ENCODE measurements around the gene UBN2. TPM values are rescaled to one million over a fixed set of nuclear protein-coding genes. Genes with fewer than 3 reads are reported as not detected.
A peak's percentile ranks its signal among the peaks of the same experiment; 100 is the strongest.

Gene UBN2
- 7.5 TPM for polyA plus RNA-seq (2013, experiment 1 of 2)
- polyA plus RNA-seq (2013, experiment 2 of 2): 6.5 TPM

GRCh38 chr7:139230774-139231512, at the start of gene UBN2:
UBN2 (plus strand) TSS chr7:139231237; CDS start chr7:139231485, 248 bp downstream.
- H4K8ac ChIP-seq (ENCODE audit: low read depth, low read length): no peak within 1 kb of the TSS
- DNase-seq: peak; percentile 99
- H3K23ac ChIP-seq (ENCODE audit: low read length): peak within 1 kb of the TSS; percentile 99
- WGBS (ENCODE audit: extremely low coverage, insufficient coverage, low lambda C conversion rate): no CpG with 5 or more reads among the region's 63 CpGs
- no peaks in the 10 kb centered on the region for H3K36me3 ChIP-seq (ENCODE audit: control insufficient read depth, insufficient read depth, low read length)
- H2BK120ac ChIP-seq (ENCODE audit: low read depth, low read length): no peak within 1 kb of the TSS
- H3K4me2 ChIP-seq (ENCODE audit: low read length): peak within 1 kb of the TSS; percentile 47
- peak within 1 kb of the TSS; percentile 55 for H3K18ac ChIP-seq (ENCODE audit: low read length)
- peak within 1 kb of the TSS; percentile 99 for H3K4me3 ChIP-seq (ENCODE audit: low read length)
- no peaks in the 10 kb centered on the region for H3K79me1 ChIP-seq (ENCODE audit: low read length)
- no peak within 1 kb of the TSS for H4K5ac ChIP-seq (ENCODE audit: low read length)
- no peaks in the 10 kb centered on the region for H3K27me3 ChIP-seq (ENCODE audit: insufficient read depth, low read length, poor library complexity)
- H3K4me1 ChIP-seq (ENCODE audit: control insufficient read depth, low read depth, low read length): no peaks in the 10 kb centered on the region
- peak within 1 kb of the TSS; percentile 19 for H3K27ac ChIP-seq (ENCODE audit: low read depth, low read length)
- H3K4ac ChIP-seq (ENCODE audit: low read depth, low read length): no peak within 1 kb of the TSS
- H3K56ac ChIP-seq (ENCODE audit: low read length): peak within 1 kb of the TSS; percentile 100
- peak within 1 kb of the TSS; percentile 95 for H2BK5ac ChIP-seq (ENCODE audit: low read length)
- H2AK5ac ChIP-seq (ENCODE audit: low read length): no peak within 1 kb of the TSS
- H3K79me2 ChIP-seq (ENCODE audit: control insufficient read depth, insufficient read depth, low read length): peaks cover 17% of the 10 kb centered on the region
- H3K9ac ChIP-seq (ENCODE audit: low read length): peak within 1 kb of the TSS; percentile 99
- H2BK15ac ChIP-seq (replicated peaks; ENCODE audit: low read depth): no peak within 1 kb of the TSS

DNA sequence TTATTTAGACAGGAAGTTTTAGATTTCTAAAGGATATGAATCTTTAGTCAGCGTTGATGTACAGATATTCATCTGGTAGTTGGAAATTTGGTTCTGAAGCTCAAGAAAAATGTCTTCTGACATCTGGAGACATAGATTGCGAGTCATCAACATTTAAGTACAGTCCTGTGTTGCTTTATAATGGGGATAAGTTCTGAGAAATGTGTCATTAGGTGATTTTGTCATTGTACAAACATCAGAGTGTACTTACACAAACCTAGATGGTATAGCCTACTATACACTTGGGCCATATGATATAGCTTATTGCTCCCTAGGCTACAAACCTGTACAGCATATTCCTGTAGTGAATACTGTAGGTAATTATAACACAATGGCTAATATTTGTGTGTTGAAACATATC, 49.6 kb upstream of the UBN2 start:
- no peak overlapping the region for H2BK15ac ChIP-seq (replicated peaks; ENCODE audit: low read depth)
- WGBS (ENCODE audit: extremely low coverage, insufficient coverage, low lambda C conversion rate): no CpG with 5 or more reads among the region's 2 CpGs
- no peak overlapping the region for H3K4me2 ChIP-seq (ENCODE audit: low read length)
- no peak overlapping the region for H3K23ac ChIP-seq (ENCODE audit: low read length)
- H3K27me3 ChIP-seq (ENCODE audit: insufficient read depth, low read length, poor library complexity): no peaks in the 10 kb centered on the region
- H2BK5ac ChIP-seq (ENCODE audit: low read length): no peak overlapping the region
- no peaks in the 10 kb centered on the region for H3K36me3 ChIP-seq (ENCODE audit: control insufficient read depth, insufficient read depth, low read length)
- H3K4me3 ChIP-seq (ENCODE audit: low read length): no peak overlapping the region
- H3K9ac ChIP-seq (ENCODE audit: low read length): no peak overlapping the region
- H4K8ac ChIP-seq (ENCODE audit: low read depth, low read length): no peak overlapping the region
- H2BK120ac ChIP-seq (ENCODE audit: low read depth, low read length): no peak overlapping the region
- H3K18ac ChIP-seq (ENCODE audit: low read length): no peak overlapping the region
- no peaks in the 10 kb centered on the region for H3K79me2 ChIP-seq (ENCODE audit: control insufficient read depth, insufficient read depth, low read length)
- no peak overlapping the region for H3K4ac ChIP-seq (ENCODE audit: low read depth, low read length)
- no peak overlapping the region for H3K27ac ChIP-seq (ENCODE audit: low read depth, low read length)
- peaks cover 9% of the 10 kb centered on the region for H3K4me1 ChIP-seq (ENCODE audit: control insufficient read depth, low read depth, low read length)
- no peak overlapping the region for H3K56ac ChIP-seq (ENCODE audit: low read length)
- no peak overlapping the region for H4K5ac ChIP-seq (ENCODE audit: low read length)
- no peak for DNase-seq
- H2AK5ac ChIP-seq (ENCODE audit: low read length): no peak overlapping the region
- no peaks in the 10 kb centered on the region for H3K79me1 ChIP-seq (ENCODE audit: low read length)

GRCh38 chr7:139182363-139182762, 48.7 kb upstream of the UBN2 start:
- Histone ChIP-seq H2AK5ac (ENCODE audit: low read length) (no peak overlapping the region), H4K8ac (ENCODE audit: low read depth, low read length) (no peak overlapping the region), H2BK5ac (ENCODE audit: low read length) (no peak overlapping the region), H3K27me3 (ENCODE audit: insufficient read depth, low read length, poor library complexity) (no peaks in the 10 kb centered on the region), H3K18ac (ENCODE audit: low read length) (no peak overlapping the region), H2BK120ac (ENCODE audit: low read depth, low read length) (no peak overlapping the region), H3K27ac (ENCODE audit: low read depth, low read length) (peak overlapping the region; percentile 73), H3K36me3 (ENCODE audit: control insufficient read depth, insufficient read depth, low read length) (no peaks in the 10 kb centered on the region), H3K4me3 (ENCODE audit: low read length) (no peak overlapping the region), H3K56ac (ENCODE audit: low read length) (peak overlapping the region; percentile 52), H3K79me2 (ENCODE audit: control insufficient read depth, insufficient read depth, low read length) (no peaks in the 10 kb centered on the region), H3K4me2 (ENCODE audit: low read length) (no peak overlapping the region), H3K4ac (ENCODE audit: low read depth, low read length) (no peak overlapping the region), H3K4me1 (ENCODE audit: control insufficient read depth, low read depth, low read length) (peaks cover 9% of the 10 kb centered on the region), H3K23ac (ENCODE audit: low read length) (no peak overlapping the region), H3K9ac (ENCODE audit: low read length) (no peak overlapping the region), H3K79me1 (ENCODE audit: low read length) (no peaks in the 10 kb centered on the region), H4K5ac (ENCODE audit: low read length) (no peak overlapping the region), H2BK15ac (replicated peaks; ENCODE audit: low read depth) (no peak overlapping the region)
- peak; percentile 78 for DNase-seq
- WGBS (ENCODE audit: extremely low coverage, insufficient coverage, low lambda C conversion rate): no CpG with 5 or more reads among the region's 1 CpG

- Histone ChIP-seq H3K18ac (ENCODE audit: low read length) (peak overlapping the region; percentile 51), H2AK5ac (ENCODE audit: low read length) (no peak overlapping the region), H3K4ac (ENCODE audit: low read depth, low read length) (no peak overlapping the region), H3K4me2 (ENCODE audit: low read length) (no peak overlapping the region), H3K23ac (ENCODE audit: low read length) (no peak overlapping the region), H3K79me1 (ENCODE audit: low read length) (no peaks in the 10 kb centered on the region), H3K9ac (ENCODE audit: low read length) (peak overlapping the region; percentile 6), H2BK15ac (replicated peaks; ENCODE audit: low read depth) (peak overlapping the region; percentile 78), H3K79me2 (ENCODE audit: control insufficient read depth, insufficient read depth, low read length) (no peaks in the 10 kb centered on the region), H3K27ac (ENCODE audit: low read depth, low read length) (peak overlapping the region; percentile 73), H3K36me3 (ENCODE audit: control insufficient read depth, insufficient read depth, low read length) (no peaks in the 10 kb centered on the region), H3K4me3 (ENCODE audit: low read length) (no peak overlapping the region), H2BK5ac (ENCODE audit: low read length) (peak overlapping the region; percentile 55), H2BK120ac (ENCODE audit: low read depth, low read length) (peak overlapping the region; percentile 73), H3K4me1 (ENCODE audit: control insufficient read depth, low read depth, low read length) (peaks cover 9% of the 10 kb centered on the region), H3K27me3 (ENCODE audit: insufficient read depth, low read length, poor library complexity) (no peaks in the 10 kb centered on the region), H4K5ac (ENCODE audit: low read length) (no peak overlapping the region), H4K8ac (ENCODE audit: low read depth, low read length) (no peak overlapping the region), H3K56ac (ENCODE audit: low read length) (peak overlapping the region; percentile 52)
- WGBS (ENCODE audit: extremely low coverage, insufficient coverage, low lambda C conversion rate): no CpG with 5 or more reads among the region's 2 CpGs
- peak; percentile 32 for DNase-seq
Observed at GRCh38 chr7:139183251-139183650, 47.8 kb upstream of the UBN2 start.

DNA sequence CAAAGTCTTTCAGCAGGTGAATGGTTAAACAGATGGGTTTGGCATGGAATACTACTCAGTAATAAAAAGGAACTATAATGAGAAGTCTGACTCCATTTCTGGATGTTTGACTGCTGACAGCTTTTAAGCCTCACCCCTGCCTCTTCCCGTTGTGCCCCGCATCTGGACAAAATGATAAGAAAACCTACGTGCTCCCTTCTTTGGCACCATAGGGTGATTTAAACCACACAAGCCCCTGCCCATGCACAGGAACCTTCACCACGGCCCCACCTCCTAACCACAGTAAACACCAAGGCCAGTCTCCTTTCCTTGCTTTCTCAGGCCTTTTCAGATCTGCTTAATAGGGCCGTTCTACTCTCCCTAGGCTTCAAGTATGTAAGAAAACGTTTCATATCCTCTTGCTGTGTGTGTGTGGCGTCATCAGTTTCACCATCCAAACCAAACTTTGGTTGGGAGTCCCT, 47.1 kb upstream of the UBN2 start:
- no peak overlapping the region for H4K8ac ChIP-seq (ENCODE audit: low read depth, low read length)
- no peak for DNase-seq
- peak overlapping the region; percentile 79 for H3K4ac ChIP-seq (ENCODE audit: low read depth, low read length)
- H3K4me2 ChIP-seq (ENCODE audit: low read length): no peak overlapping the region
- WGBS (ENCODE audit: extremely low coverage, insufficient coverage, low lambda C conversion rate): no CpG with 5 or more reads among the region's 7 CpGs
- peak overlapping the region; percentile 10 for H2AK5ac ChIP-seq (ENCODE audit: low read length)
- no peaks in the 10 kb centered on the region for H3K79me2 ChIP-seq (ENCODE audit: control insufficient read depth, insufficient read depth, low read length)
- peak overlapping the region; percentile 72 for H3K18ac ChIP-seq (ENCODE audit: low read length)
- H3K79me1 ChIP-seq (ENCODE audit: low read length): no peaks in the 10 kb centered on the region
- H3K4me3 ChIP-seq (ENCODE audit: low read length): no peak overlapping the region
- no peak overlapping the region for H3K9ac ChIP-seq (ENCODE audit: low read length)
- peak overlapping the region; percentile 45 for H3K56ac ChIP-seq (ENCODE audit: low read length)
- no peak overlapping the region for H3K23ac ChIP-seq (ENCODE audit: low read length)
- peak overlapping the region; percentile 35 for H2BK120ac ChIP-seq (ENCODE audit: low read depth, low read length)
- no peaks in the 10 kb centered on the region for H3K27me3 ChIP-seq (ENCODE audit: insufficient read depth, low read length, poor library complexity)
- peaks cover 9% of the 10 kb centered on the region for H3K4me1 ChIP-seq (ENCODE audit: control insufficient read depth, low read depth, low read length)
- H4K5ac ChIP-seq (ENCODE audit: low read length): no peak overlapping the region
- H2BK5ac ChIP-seq (ENCODE audit: low read length): peak overlapping the region; percentile 13
- peak overlapping the region; percentile 92 for H2BK15ac ChIP-seq (replicated peaks; ENCODE audit: low read depth)
- H3K27ac ChIP-seq (ENCODE audit: low read depth, low read length): peak overlapping the region; percentile 5
- no peaks in the 10 kb centered on the region for H3K36me3 ChIP-seq (ENCODE audit: control insufficient read depth, insufficient read depth, low read length)

All from mesendoderm (in vitro differentiated cells).